ENCODE data around the gene PPP1R12B.
A peak's percentile ranks its signal among the peaks of the same experiment; 100 is the strongest.
"Not testable (repeated sequence)": the region's sequence is repeated elsewhere in the genome, so short reads cannot be mapped to it uniquely, and the experiment has no call there.

PPP1R12B gene

DNA sequence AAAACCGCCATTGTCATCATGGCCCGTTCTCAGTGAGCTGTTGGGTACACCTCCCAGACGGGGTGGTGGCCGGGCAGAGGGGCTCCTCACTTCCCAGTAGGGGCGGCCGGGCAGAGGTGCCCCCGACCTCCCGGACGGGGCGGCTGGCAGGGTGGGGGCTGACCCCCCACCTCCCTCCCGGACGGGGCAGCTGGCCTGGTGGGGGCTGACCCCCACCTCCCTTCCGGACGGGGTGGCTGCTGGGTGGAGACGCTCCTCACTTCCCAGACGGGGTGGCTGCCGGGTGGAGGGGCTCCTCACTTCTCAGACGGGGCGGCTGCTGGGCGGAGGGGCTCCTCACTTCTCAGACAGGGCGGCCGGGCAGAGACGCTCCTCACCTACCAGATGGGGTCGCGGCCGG, 103.1 kb downstream of the PPP1R12B start:
- not testable (repeated sequence) for DNase-seq

DNA sequence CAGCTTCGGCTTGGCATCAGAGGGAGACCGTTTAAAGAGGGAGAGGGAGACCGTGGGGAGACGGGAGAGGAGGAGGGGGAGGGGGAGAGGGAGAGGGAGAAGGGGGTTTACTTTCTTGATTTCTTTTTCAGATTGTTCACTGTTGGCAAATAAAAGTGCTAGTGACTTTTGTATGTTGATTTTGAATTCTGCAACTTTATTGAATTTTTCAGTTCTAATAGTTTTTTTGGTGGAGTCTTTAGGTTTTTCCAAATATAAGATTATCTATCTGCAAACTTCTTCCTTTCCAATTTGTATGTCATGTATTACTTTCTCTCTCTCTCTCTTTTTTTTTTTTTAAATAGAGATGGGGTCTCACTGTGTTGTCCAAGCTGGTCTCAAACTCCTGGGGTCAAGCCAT, 104.0 kb downstream of the PPP1R12B start:
- DNase-seq, result no peak

DNA sequence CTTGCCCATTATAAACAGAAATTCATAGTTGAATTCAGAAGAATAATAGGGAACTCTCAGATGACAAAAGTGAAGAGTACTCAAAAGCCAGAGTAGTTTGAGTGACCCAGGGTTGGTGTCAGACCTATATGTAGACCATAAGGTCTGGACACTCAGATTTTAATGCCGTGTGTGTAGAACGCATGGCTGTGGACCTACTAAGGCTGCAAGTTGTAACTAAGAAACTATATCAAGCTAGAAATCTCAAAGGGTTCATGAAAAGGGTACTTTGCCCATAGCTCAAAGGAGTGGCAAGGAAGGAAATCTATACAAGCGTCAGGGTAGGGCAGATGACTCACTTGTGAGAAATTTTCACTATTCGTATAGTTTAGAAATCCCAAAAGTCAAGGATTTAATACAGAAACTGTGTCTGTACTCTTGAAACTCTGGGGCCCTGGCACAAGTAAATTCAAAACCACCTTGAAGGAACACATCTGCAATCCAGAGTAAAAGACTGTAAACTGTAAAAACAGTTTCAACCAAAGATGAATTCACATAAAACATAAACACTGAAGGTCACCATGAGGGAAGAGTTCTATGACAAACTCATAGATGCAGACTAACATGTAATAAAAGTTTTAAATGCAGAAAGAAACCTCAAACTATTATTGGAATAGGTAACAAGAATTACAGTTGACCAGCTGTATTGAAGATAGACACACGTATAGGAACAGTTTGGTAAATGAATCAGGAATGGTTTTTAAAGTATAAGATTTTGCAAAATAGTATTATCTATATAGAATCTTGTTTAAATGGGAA, 108.1 kb downstream of the PPP1R12B start:
- DNase-seq, result peak; percentile 54

DNA sequence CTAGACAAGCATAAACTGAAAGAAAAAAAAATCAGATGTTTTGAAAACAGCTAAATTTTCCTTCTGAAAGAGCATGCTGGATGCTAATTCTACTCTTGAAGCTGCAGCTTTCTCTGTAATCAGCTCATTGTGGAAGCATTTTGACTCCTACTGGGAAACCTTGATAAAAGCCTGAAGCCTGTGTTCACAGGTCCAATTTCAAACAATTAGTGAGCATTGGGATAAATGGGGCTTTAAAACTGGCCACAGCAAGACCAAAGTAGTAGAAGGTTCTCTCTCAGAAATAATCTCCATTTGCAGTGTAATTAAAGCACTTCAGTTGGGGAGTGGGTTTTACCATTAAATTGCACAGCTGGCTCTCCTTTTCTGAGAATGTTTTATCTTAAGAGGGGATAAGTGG, 110.2 kb downstream of the PPP1R12B start:
- DNase-seq, result not testable (repeated sequence)

DNA sequence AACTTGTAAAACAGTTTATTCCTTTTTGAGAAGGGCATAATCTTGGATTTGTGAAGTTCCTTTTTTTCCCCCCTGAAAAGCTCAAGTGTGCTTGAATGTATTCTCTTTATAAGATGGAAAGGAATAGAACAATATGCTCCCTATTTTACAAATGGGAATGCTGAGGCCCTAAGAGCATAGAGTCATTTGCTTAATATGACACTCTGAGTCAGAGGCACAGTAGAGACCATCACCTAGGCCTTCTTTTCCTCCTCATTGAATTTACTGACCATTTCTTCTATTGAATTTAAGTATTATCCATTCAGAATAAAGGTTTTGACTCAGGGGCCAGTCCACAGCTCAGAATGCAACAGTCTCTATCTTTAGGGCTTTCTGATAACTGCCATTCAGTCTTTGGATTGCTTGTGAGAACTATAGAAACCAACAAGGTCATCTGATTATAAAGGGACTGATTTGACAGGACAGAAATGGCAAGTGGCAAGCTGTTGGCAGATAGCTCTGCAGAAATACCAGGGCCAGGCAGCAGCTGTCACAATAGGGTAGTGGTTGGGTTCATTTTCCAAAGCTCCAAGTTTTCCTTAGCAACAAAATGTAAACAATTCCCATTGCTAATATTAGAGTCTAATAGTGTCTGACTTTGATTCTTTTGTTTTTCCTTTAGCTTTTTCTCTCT, 111.1 kb downstream of the PPP1R12B start:
- DNase-seq, result not testable (repeated sequence)

DNA sequence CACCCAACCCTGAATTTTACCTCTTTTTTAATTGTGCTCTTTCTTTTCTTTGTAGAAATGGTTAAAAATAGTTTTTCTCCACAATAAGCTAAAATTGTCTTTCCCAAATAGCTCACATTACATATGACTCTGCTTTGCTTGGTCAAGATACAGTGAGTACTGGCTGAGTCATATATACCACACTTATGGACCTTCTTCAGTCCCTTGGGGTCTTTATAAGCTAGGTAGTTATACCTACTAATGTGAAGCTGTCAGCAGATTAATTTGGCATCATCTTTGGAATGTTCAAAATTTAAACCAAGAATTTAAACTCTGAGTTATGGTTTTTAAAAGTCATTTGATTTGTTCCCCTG, 111.6 kb downstream of the PPP1R12B start:
- DNase-seq, result peak; percentile 79

DNA sequence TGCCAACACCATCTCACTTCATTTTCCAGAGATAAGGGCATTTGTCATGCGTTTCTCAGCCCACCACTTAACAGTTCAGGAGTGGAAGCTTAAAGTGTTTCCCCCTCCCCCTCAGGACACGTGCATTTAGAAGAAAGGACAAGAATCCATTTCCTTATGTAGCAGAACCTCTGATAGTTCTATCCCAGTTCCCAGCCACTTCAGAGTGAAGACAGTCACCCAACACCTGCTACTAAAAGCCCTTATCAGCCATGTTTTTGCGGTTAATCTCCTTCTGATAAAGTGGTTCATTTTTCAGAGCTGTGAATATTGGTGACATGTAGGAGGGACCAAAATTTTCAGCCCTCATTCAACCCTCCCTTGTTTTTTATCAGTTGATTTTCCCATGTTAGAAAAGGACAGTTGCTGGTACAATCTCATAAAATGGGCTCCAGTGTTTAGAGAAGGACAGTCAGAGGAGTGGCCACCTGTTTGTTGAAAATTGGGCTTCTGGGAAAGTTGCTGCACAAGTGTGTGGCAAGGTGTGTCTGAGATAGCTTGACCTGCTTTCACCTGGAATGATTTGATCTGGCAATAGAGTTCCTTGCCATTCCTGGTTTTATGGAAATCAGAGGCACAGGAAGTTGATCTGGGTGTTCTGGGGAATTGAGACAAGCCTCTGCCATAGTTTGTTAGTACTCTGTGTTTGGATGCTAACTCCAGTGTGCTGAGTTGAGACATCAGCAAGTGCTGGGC, 114.0 kb downstream of the PPP1R12B start:
- DNase-seq, result no peak

DNA sequence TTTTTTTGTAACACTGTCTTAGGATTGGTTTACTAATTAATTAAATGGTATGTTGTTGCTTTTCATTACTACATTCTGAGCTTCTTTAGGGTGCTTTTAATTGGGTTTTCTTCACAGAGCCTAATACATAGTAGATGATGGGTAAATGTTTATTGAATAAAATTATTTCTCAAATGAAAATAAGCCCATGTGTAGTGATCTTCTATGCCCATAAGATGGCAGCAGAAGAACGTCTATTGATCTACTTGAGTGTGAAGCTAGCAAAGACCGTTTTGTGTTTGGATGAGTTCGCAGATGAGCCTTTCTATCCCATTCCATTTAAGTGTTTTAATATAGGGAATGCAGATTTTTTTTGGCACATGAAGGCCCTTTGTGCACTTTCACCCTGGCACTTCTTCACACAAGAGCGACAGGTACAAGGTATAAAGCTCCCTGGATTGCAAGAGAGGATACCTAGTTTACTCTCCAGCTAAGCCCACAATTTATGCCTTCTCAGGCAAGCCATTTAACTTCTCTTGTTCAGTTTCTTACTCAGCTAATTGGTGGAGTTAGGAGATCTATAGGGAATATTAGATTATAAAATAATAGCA, 115.7 kb downstream of the PPP1R12B start:
- peak; percentile 50 for DNase-seq

DNA sequence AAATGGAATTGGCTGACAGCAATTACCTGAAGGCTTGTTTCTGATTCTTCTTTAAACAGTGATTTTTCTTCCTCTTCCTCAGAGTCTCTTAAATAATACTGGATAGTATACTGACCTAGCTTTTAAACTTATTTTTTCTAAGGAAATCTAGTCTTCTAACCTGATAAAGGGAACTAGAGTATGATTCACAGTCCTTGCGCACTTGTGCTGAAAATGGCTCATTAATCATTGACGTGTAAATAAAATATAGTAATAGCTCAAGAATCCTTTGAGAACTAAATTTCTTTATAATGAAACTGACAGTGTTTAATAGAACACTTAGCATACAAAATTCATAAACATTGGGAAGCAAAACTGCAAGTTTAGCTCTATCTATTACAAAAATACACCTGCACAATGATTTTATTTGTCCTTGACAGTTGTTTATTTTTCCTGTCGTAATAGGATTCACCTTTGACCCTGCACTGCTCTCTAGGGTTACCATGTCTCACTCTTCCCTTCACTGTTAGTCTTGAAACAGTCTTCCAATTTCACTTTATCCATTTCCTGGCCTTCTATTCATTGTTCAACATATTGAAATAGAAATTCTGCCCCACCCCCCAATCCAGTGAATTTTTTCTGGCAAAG, 117.3 kb downstream of the PPP1R12B start:
- DNase-seq, result not testable (repeated sequence)

DNA sequence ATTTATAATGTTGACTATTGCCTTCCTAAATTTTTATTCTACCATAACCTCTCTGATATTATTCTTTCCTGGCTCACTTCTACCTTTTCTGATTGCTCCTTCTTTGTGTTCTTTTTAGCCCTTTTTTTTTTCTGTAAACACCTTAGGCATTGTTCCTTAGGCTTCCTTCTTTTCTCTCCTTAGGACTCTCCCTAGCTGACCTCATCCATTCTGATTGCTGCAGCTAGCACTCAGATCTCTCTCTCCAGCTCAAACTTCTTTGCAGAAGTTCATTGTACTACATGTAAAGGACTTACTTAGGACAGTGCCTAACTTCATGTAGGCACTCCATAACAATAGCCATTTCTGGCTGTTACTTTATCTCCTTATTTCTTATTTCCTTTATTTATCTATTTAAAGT, 117.8 kb downstream of the PPP1R12B start:
- not testable (repeated sequence) for DNase-seq

DNA sequence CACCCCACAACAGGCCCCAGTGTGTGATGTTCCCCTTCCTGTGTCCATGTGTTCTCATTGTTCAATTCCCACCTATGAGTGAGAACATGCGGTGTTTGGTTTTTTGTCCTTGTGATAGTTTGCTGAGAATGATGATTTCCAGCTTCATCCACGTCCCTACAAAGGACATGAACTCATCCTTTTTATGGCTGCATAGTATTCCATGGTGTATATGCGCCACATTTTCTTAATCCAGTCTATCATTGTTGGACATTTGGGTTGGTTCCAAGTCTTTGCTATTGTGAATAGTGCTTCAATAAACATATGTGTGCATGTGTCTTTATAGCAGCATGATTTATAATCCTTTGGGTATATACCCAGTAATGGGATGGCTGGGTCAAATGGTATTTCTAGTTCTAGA, 118.9 kb downstream of the PPP1R12B start:
- DNase-seq, result not testable (repeated sequence)

DNA sequence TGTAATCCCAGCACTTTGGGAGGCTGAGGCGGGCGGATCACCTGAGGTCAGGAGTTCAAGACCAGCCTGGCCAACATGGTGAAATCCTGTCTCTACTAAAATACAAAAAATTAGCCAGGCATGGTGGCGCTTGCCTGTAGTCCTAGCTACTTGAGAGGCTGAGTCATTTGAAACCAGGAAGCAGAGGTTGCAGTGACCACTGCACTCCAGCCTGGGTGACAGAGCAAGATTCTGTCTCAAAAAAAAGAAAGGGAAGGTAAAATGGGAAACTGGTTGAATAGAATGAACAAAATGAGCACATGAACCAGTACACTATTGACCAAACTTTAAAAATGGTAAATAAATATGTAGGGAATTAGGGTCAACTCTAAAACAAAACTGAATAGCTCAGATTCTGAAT, 120.2 kb downstream of the PPP1R12B start:
- not testable (repeated sequence) for DNase-seq

DNA sequence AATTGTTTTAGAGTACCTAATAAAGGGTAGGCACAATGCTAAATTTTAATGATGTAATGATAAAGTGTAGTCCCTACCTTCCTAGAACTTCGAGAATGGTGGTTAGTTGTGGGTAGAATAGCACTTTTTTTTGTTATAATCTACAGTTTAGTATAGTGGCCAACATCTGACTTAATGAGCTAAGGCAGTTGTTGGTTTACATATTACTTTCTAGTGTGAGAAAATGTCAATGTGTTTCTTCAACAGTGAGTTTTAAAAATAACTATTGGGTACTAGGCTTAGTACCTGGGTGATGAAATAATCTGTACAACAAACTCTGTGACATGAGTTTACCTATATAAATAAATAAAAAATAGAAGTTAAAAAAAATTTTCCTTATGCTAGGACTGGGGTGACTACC, 120.6 kb downstream of the PPP1R12B start:
- DNase-seq, result not testable (repeated sequence)

DNA sequence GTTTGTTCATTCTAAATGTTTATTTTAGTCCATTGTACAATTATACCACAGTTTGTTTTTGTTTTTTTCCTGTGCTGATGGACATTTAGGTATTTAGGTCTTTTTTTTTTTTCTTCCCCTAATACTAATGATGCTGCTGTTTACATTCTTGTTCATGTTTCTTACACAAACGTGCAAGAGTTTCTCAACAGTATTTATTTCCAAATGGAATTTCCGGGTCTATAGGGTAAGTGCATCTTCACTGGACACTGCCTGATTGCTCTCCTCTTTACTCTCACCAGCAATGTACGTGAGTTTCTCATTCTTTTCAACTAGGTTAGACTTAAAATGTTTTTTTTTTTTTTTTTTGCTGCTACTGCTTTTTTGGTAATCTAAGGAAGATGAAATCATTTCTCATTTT, 122.7 kb downstream of the PPP1R12B start:
- no peak for DNase-seq

DNA sequence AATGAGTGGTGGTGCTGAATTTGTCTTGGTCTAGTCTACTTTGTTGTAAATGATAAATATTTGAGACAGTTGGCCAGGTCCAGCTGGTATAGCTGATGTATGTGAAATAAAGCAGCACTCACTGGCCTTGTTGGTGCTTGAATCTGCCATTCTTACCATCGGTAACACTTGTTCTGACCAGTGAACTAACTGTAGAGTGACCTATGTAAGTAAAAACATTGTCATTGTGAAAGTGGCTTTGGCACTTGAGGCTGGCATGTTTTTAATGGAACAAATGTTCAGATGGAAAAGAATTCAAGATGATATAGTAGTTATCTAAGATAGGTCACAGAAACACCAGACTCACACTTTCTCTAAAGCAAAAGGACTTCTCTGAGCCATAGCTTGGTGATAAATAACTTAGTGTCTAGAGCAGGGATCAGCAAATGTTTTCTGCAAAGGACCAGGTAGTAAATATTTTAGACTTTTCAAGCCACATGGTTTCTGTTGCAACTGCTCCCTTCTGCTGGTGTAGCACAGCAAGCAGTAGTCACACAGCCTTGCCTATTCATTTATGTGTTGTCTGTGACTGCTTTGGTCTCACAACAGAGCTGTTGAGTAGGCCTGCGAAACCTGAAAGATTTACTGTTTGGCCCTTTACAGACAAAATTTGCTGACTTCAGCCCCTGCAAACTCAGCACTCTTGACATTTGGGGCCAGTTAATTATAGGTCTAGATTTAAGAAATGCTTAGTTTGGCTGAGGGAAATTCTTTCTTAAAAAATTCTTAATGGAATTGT, 124.0 kb downstream of the PPP1R12B start:
- not testable (repeated sequence) for DNase-seq

DNA sequence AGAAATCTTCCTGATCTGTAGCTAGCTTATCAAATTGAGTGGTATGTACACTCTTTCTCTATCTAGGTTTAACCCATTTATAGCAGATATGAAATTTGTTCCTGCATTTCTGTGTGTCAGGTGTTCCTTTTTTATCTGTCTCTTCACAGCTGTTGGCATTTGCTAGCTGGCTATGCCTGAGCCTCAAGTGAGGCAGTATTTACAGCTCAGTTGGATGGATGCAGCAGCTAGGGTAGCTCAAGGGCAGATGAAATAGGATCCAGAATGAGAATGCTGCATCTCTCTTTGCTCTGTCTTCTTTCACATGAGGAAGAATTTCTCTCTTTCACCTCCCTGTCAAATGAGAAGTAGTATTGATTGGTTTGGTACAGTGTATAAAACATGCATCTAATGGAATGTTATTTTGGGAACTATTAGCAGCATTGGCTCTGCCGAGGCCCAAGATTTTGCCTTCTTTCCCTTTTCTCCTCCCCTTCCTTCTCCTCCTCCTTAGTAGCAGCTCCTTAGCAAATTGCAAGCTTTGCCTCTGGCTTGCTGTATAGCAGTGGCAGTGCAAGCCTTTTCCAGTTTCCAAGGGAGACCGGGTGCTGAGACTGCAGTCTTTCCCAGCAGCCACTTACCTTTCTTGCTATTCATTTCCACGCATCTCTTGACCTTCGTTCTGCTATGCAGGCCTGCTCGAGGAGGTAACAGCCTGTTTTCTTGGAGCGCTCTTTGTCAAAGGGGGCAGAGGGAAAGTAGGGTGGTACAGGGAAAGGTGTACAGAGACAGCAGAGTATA, 125.0 kb downstream of the PPP1R12B start:
- not testable (repeated sequence) for DNase-seq

DNA sequence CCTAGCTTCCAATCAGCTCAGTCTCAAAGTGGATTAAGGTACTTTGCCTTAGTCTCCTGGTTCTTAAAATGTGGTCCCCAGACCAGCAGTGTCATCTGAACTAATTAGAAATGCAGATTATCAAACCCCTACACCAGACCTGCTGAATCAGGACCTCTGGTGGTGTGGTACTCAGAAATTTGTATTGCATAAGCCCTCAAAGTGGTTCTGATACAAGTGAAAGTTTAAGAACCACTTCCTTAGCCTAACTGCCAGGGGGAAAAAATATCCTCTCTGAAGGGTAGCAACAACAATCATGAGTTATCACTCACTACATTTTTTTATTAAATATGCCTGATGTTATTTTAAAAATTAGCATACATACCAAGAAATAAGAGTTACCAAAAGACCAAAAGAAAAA, 131.2 kb downstream of the PPP1R12B start:
- not testable (repeated sequence) for DNase-seq

DNA sequence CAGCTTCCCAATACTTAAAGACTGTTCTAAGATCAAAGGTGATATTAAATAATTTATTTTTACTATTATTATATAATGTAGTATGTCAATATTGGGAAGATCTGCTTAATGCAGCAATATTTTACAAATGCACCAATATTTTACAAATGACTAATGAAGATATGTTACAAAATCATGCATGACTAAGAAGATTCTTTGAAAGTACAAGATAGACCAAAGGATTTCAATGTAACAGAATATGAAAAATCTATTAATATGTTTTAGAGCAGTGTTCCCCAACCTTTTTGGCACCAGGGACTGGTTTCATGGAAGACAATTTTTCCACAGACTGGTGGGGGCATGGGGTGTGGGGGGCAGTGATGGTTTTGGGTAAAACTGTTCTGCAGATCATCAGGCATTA, 132.1 kb downstream of the PPP1R12B start:
- DNase-seq, result not testable (repeated sequence)

DNA sequence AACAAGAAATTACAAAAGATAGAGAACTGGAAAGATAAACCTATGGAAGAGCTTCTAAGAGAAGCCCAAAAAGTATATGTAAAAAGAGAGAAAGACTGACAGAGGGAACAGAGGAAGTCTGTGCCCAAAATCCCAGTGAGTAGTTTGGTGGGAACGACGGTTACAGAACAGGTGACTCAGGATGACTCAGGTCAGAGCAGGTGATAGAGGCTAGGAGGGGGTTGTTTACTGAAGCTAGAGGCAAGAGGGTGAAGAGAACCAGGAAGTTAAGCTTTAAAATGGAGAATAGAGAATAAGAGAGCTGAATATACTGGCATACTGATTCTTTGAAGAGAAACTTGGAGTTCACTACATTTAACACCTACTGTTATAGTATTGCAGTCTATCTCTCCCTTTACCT, 134.9 kb downstream of the PPP1R12B start:
- DNase-seq, result not testable (repeated sequence)

DNA sequence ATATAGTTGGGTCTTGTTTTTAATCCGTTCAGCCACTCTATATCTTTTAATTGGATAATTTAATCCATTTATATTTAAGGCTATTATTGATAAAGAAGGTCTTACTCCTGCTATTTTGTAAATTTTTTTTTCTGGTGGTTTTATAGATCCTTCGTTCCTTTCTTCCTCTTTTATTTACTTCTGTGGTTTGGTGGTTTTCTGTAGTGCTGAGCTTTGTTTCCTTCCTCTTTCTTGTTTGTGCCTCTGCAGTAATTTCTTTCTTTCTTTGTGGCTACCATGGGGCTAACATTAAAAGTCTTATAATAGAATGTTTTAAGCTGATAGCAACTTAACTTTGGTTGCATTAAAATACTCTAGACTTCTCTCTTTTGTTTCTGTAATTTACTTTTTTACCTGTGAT, 135.5 kb downstream of the PPP1R12B start:
- not testable (repeated sequence) for DNase-seq

DNA sequence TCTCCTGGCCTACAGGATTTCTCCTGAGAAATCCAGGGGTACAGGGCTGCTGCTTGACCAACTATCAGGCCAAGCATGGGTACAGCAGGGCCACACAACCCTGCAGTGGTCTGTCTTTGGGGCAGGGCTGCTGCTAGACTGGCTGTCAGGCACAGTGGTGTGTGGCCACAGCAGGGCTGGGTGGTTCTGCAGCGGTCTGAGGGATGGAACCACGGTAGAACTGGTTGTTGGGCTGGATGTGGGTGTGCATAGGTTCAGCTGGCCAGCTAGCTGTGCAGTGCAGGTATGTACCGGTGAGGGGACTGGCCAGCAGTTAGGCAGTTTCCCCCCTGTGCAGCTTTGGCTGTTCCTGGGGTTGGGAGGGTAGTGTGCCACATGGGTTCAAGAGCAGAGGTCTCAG, 136.3 kb downstream of the PPP1R12B start:
- not testable (repeated sequence) for DNase-seq

All from fibroblast of skin of back (primary cell).